Measurements from ENCODE around the gene ZNHIT1.
A peak's percentile ranks its signal among the peaks of the same experiment; 100 is the strongest.

The ZNHIT1 gene

DNA sequence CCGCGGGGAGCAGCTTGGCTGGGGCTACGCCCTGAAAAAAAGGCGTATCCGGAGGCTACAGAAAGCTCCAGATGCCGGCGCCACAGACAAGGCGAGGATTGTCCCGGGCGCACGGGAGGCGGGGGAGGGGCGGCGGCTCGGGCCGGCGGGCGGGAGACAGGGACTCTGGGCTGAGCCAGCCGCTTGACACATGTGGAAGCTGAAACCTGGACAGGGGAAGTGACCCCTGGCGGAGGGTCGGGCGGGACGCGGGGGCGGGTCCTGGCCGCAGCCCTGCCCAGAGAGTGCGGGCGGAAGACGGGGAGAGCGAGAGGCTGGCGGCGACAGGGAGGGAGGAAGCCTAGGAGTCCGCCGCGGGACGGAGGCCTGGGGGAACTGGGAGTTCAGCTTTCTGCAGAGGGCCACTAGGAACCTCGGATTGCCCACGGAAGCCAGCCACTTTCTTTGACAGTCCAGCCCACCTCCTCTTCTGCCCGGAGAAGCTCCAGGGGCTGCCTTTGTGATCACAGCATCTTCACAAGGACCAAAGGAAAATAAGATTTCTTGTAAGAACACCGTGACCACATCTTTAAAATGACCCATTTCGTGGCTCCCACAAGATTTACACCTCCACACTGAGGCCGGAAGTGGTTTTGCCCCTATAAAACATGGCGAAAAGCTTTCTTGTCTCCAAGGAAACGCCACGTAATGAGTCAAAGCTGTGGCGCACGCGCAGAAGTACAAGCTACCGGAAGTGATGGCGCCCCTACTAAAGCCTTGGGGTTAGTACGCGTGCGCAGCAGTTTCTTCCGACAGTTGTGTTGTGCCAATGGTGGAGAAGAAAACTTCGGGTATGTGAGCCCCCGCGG, at the start of gene ZNHIT1, which contains the start of gene PLOD3:
Gene ZNHIT1, plus strand, starts transcription at position 778 of the 848 bp plus-strand sequence. Its CDS starts 31 bp downstream, at position 809.
Gene PLOD3, minus strand, starts transcription at position 194 of the 848 bp plus-strand sequence. CDS start 307 bp downstream, outside the sequence.
- Histone ChIP-seq H3K9me3 (ENCODE audit: control insufficient read depth in 1 of 2, low read length in 2 of 2) (no peaks in the 10 kb centered on the region), H3K27ac (ENCODE audit: low read depth, low read length) (peak within 1 kb of the TSS; percentile 98), H3K9ac (ENCODE audit: low read depth in 1 of 2, low read length in 2 of 2) (peak within 1 kb of the TSS; percentile 89 to 91), H3K4me3 (ENCODE audit: low read depth in 1 of 2, low read length in 2 of 2) (peak within 1 kb of the TSS; percentile 70 to 95), H3K27me3 (ENCODE audit: control insufficient read depth in 1 of 2, insufficient read depth in 2 of 2, low read length in 2 of 2) (no peaks in the 10 kb centered on the region), H3K4me1 (ENCODE audit: control insufficient read depth in 1 of 2, insufficient read depth in 2 of 2, low read length in 2 of 2) (peaks cover 26 to 34% of the 10 kb centered on the region in 2 donors), H3K36me3 (ENCODE audit: control insufficient read depth in 1 of 2, insufficient read depth in 2 of 2, low read length in 2 of 2) (peaks cover 0 to 18% of the 10 kb centered on the region in 2 donors)

DNA sequence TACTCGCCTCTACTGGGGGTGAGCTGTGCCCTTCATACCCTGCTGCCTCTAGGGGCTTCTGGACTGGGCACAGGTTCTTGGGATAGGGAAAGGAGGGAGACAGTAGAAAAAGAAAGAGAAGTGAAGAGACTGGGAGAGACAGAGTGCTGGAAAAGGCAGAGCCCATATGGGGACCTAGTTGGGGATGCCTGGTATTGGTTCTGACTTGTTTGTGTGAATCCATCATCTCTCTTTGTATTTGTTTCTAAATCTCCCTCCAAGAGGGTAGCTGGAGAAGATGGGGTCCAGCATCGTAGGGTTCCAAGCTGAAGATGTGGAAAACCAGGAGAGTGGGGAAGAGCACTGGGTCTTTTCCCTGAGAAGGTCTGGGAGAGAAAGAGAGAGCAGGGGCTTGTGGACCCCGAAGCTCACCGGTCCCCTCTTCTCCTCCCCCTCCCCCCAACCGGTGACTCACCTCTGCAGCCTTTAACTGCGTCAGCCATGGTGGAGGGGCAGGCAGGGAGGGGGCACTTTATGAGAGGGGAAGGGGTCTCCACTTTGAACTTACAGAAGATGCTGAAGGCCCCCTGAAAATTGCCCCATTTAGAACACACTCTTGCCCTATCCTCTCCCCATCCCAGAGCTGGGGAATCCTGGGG, 49.4 kb upstream of the ZNHIT1 start:
- H3K9ac ChIP-seq (ENCODE audit: low read depth in 1 of 2, low read length in 2 of 2): no peak overlapping the region
- H3K27me3 ChIP-seq (ENCODE audit: control insufficient read depth in 1 of 2, insufficient read depth in 2 of 2, low read length in 2 of 2): peaks cover 83 to 92% of the 10 kb centered on the region in 2 donors
- H3K4me3 ChIP-seq (ENCODE audit: low read depth in 1 of 2, low read length in 2 of 2): no peak overlapping the region
- no peaks in the 10 kb centered on the region for H3K36me3 ChIP-seq (ENCODE audit: control insufficient read depth in 1 of 2, insufficient read depth in 2 of 2, low read length in 2 of 2)
- no peaks in the 10 kb centered on the region for H3K9me3 ChIP-seq (ENCODE audit: control insufficient read depth in 1 of 2, low read length in 2 of 2)
- peaks cover 29 to 55% of the 10 kb centered on the region in 2 donors for H3K4me1 ChIP-seq (ENCODE audit: control insufficient read depth in 1 of 2, insufficient read depth in 2 of 2, low read length in 2 of 2)
- H3K27ac ChIP-seq (ENCODE audit: low read depth, low read length): no peak overlapping the region

DNA sequence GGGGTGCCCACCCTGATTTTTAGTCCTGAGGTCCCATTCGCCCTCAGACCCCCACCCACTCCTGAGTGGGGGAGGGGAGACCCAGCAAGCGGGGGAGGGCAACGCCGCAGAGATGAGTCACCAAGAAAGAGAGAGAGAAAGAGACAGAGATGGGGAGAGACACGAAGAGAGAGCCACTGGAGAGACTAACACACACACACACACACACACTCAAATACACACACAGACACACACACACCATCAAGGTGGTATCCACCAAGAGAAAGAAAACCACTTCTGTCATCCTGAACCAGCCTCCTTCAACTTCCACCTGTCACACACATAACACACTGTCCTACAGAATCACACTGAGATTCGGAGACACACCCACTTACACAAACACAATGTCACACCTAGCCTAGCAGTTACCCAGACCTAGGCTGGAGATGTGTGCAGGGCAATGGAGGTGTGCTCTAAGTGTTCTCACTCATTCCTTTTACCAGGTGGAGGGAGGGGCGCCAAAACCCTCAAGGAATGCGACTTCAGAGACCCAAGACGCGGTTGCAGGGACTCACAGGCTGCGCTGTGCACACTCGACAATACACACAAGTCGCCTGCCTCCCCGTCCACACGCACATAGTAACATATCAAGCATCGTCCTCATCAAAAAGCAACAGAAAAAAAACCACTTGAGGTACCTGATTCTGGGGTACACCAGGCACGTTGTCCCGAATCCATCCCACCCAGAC, 48.7 kb upstream of the ZNHIT1 start:
- no peaks in the 10 kb centered on the region for H3K36me3 ChIP-seq (ENCODE audit: control insufficient read depth in 1 of 2, insufficient read depth in 2 of 2, low read length in 2 of 2)
- peaks cover 84 to 90% of the 10 kb centered on the region in 2 donors for H3K27me3 ChIP-seq (ENCODE audit: control insufficient read depth in 1 of 2, insufficient read depth in 2 of 2, low read length in 2 of 2)
- no peak overlapping the region for H3K4me3 ChIP-seq (ENCODE audit: low read depth in 1 of 2, low read length in 2 of 2)
- H3K27ac ChIP-seq (ENCODE audit: low read depth, low read length): no peak overlapping the region
- no peak overlapping the region for H3K9ac ChIP-seq (ENCODE audit: low read depth in 1 of 2, low read length in 2 of 2)
- H3K4me1 ChIP-seq (ENCODE audit: control insufficient read depth in 1 of 2, insufficient read depth in 2 of 2, low read length in 2 of 2): peaks cover 29 to 57% of the 10 kb centered on the region in 2 donors
- H3K9me3 ChIP-seq (ENCODE audit: control insufficient read depth in 1 of 2, low read length in 2 of 2): no peaks in the 10 kb centered on the region

DNA sequence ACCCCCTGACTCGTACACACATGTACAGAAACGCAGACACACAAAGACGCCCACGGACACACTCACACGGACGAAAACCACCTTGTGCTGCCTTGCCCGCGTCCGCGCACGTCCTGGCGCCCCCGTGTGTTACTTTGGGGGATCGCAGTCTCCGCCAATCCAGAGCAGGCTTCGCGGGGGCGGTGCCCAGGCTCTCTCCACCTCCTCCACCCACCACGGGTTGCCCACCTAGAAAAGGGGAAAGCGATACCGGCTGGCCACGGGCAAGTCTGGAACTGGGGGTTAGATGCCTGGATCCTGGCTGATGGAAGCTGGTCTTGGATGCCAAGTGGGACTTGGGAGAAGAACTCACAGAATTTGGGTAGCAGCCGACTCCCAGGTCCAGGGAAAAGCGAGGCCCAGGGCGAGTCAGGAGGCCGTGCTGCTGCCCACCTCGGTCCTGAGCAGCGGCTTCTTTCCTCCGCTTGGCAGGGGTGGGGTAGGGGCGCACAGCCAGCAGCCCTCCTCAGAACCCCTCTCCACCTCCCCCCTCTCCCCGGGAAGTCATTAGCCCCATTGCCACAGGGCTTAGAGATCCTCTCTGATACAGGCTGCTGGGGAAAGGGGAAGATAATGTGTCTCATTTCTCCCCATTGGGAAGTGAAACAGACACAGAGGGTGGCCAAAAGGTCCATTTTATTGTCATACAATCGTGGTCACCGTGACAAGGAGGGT, 48.0 kb upstream of the ZNHIT1 start:
- peaks cover 29 to 53% of the 10 kb centered on the region in 2 donors for H3K4me1 ChIP-seq (ENCODE audit: control insufficient read depth in 1 of 2, insufficient read depth in 2 of 2, low read length in 2 of 2)
- peaks cover 81 to 86% of the 10 kb centered on the region in 2 donors for H3K27me3 ChIP-seq (ENCODE audit: control insufficient read depth in 1 of 2, insufficient read depth in 2 of 2, low read length in 2 of 2)

GRCh38 chr7:101170617-101171441, 47.1 kb upstream of the ZNHIT1 start:
- Histone ChIP-seq H3K36me3 (ENCODE audit: control insufficient read depth in 1 of 2, insufficient read depth in 2 of 2, low read length in 2 of 2) (no peaks in the 10 kb centered on the region), H3K4me3 (ENCODE audit: low read depth in 1 of 2, low read length in 2 of 2) (no peak overlapping the region), H3K9me3 (ENCODE audit: control insufficient read depth in 1 of 2, low read length in 2 of 2) (no peaks in the 10 kb centered on the region), H3K4me1 (ENCODE audit: control insufficient read depth in 1 of 2, insufficient read depth in 2 of 2, low read length in 2 of 2) (peaks cover 27 to 46% of the 10 kb centered on the region in 2 donors), H3K27me3 (ENCODE audit: control insufficient read depth in 1 of 2, insufficient read depth in 2 of 2, low read length in 2 of 2) (peaks cover 76 to 82% of the 10 kb centered on the region in 2 donors), H3K9ac (ENCODE audit: low read depth in 1 of 2, low read length in 2 of 2) (no peak overlapping the region), H3K27ac (ENCODE audit: low read depth, low read length) (no peak overlapping the region)

More for the DNA sequence above, 48.0 kb upstream of the ZNHIT1 start:
- Histone ChIP-seq H3K4me3 (ENCODE audit: low read depth in 1 of 2, low read length in 2 of 2) (no peak overlapping the region), H3K9ac (ENCODE audit: low read depth in 1 of 2, low read length in 2 of 2) (no peak overlapping the region), H3K36me3 (ENCODE audit: control insufficient read depth in 1 of 2, insufficient read depth in 2 of 2, low read length in 2 of 2) (no peaks in the 10 kb centered on the region), H3K27ac (ENCODE audit: low read depth, low read length) (no peak overlapping the region), H3K9me3 (ENCODE audit: control insufficient read depth in 1 of 2, low read length in 2 of 2) (no peaks in the 10 kb centered on the region)

DNA sequence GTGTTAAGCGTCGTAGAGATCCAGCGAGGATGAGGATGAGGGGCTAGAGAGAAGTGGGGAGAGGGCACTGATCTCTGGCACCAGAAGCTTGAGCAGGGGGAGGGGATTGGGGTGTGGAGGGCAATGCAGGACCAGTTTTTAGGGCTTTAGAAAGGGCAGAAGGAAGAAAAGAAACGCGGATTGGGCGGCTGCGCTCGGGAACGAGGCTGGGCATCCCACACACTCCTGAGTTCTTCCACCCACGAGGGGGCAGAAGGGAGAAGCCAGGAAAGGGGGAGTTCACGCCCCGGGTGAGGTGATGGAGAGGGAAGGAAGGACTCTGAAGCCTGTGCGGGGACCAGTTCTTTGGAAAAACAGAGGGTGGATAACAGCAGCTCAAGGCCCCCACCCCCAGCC, 46.5 kb upstream of the ZNHIT1 start:
- Histone ChIP-seq H3K4me1 (ENCODE audit: control insufficient read depth in 1 of 2, insufficient read depth in 2 of 2, low read length in 2 of 2) (peaks cover 22 to 42% of the 10 kb centered on the region in 2 donors), H3K9ac (ENCODE audit: low read depth in 1 of 2, low read length in 2 of 2) (no peak overlapping the region), H3K36me3 (ENCODE audit: control insufficient read depth in 1 of 2, insufficient read depth in 2 of 2, low read length in 2 of 2) (no peaks in the 10 kb centered on the region), H3K4me3 (ENCODE audit: low read depth in 1 of 2, low read length in 2 of 2) (no peak overlapping the region), H3K9me3 (ENCODE audit: control insufficient read depth in 1 of 2, low read length in 2 of 2) (no peaks in the 10 kb centered on the region), H3K27ac (ENCODE audit: low read depth, low read length) (no peak overlapping the region), H3K27me3 (ENCODE audit: control insufficient read depth in 1 of 2, insufficient read depth in 2 of 2, low read length in 2 of 2) (peaks cover 72 to 79% of the 10 kb centered on the region in 2 donors)

GRCh38 chr7:101172005-101172853, 45.7 kb upstream of the ZNHIT1 start:
- Histone ChIP-seq H3K9ac (ENCODE audit: low read depth in 1 of 2, low read length in 2 of 2) (no peak overlapping the region), H3K27ac (ENCODE audit: low read depth, low read length) (no peak overlapping the region), H3K36me3 (ENCODE audit: control insufficient read depth in 1 of 2, insufficient read depth in 2 of 2, low read length in 2 of 2) (no peaks in the 10 kb centered on the region), H3K4me3 (ENCODE audit: low read depth in 1 of 2, low read length in 2 of 2) (peak overlapping the region; percentile 15 to 32), H3K4me1 (ENCODE audit: control insufficient read depth in 1 of 2, insufficient read depth in 2 of 2, low read length in 2 of 2) (peaks cover 22 to 42% of the 10 kb centered on the region in 2 donors), H3K27me3 (ENCODE audit: control insufficient read depth in 1 of 2, insufficient read depth in 2 of 2, low read length in 2 of 2) (peaks cover 69 to 77% of the 10 kb centered on the region in 2 donors), H3K9me3 (ENCODE audit: control insufficient read depth in 1 of 2, low read length in 2 of 2) (no peaks in the 10 kb centered on the region)

DNA sequence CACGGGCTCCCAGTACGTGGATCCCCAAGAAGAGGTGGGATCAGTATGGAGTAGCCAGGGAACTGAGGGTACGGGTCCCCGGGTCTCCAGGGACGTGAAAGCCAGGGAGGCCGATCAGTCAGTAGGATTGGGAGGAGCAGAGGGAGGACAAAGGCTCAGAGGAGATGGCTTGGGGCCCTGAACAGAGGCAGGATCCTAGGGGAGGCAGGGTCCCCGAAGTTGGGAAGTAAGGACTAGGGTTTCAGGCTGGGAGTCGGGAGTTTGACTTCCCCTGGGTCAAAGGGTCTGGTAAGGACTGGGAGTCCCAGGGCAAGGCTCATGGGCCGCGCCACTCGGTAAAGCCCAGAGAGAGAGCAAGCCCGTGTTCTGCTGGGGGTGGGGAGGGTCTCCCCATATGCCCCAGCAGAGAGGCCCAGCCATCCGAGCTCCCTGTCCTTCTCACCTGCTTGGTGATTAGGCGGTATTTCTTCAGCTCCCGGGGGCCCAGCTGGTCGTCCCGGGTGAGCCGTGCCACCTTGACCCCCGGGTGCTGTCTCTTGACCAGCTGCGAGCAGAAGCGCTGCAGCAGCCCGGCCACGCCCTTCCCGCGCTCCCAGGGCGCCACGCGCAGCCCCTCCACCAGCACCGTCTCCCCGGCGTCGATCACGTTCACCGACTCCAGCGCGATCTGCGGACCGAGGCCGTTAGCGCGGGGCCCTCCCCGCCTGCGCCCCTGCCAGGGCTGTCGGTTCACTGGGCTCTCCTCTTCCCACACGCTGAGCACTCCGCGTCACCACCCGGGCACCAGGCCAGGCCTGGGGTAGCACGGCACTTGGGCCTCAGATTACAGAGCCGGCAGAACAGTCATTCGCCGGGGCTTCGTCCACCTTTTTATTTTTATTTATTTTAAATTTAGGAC, 44.9 kb upstream of the ZNHIT1 start:
- Histone ChIP-seq H3K9me3 (ENCODE audit: control insufficient read depth in 1 of 2, low read length in 2 of 2) (no peaks in the 10 kb centered on the region), H3K27ac (ENCODE audit: low read depth, low read length) (no peak overlapping the region), H3K27me3 (ENCODE audit: control insufficient read depth in 1 of 2, insufficient read depth in 2 of 2, low read length in 2 of 2) (peaks cover 66 to 76% of the 10 kb centered on the region in 2 donors), H3K9ac (ENCODE audit: low read depth in 1 of 2, low read length in 2 of 2) (no peak overlapping the region), H3K36me3 (ENCODE audit: control insufficient read depth in 1 of 2, insufficient read depth in 2 of 2, low read length in 2 of 2) (no peaks in the 10 kb centered on the region), H3K4me1 (ENCODE audit: control insufficient read depth in 1 of 2, insufficient read depth in 2 of 2, low read length in 2 of 2) (peaks cover 22 to 42% of the 10 kb centered on the region in 2 donors), H3K4me3 (ENCODE audit: low read depth in 1 of 2, low read length in 2 of 2) (peak overlapping the region in 1 of 2 donors; percentile 43)
